SK-N-SH (cell line): ENCODE data around the gene KLHL26. TPM values are rescaled to one million over a fixed set of nuclear protein-coding genes. Genes with fewer than 3 reads are reported as not detected.

ENCODE experiments used
- CTCF ChIA-PET: fragments of 300-600, 350-600 bp; formaldehyde crosslinking; extraction: SDS; loops from one replicate; lab custom pipeline; 2021; lab: Yijun Ruan, JAX
- POLR2A ChIA-PET: fragments of 350-600 bp; sonication (Branson Sonifier 250); formaldehyde crosslinking; extraction: SDS; loops from one replicate; lab custom pipeline; 2020; ENCODE audit warnings: antibody characterized with exemption, inconsistent platforms; lab: Yijun Ruan, JAX
- DNase-seq: peaks from one replicate; pipeline ENCODE4 v3.0.0; 2012
- H2AFZ ChIP-seq: fragments of 200-600 bp; sonication (generic); 2 replicates; pipeline ENCODE4 v1.8.1; 2016; ENCODE audit warnings: antibody characterized with exemption, mild to moderate bottlenecking, low read depth
- H3F3A ChIP-seq: fragments of 200-600 bp; sonication (generic); replicated peaks from 2 replicates; pipeline ENCODE3; 2016; ENCODE audit warnings: antibody characterized with exemption, mild to moderate bottlenecking; ENCODE audit not compliant: insufficient read depth
- H3K27ac ChIP-seq, 2 experiments: fragments of 200-500 bp in 1 of 2; fragments of 200-600 bp in 1 of 2; sonication (Bioruptor generic) in 1 of 2; sonication (generic), shearing (Covaris generic) in 1 of 2; 2 replicates each; pipeline versions ENCODE4 v1.5.1 to v1.6.1; 2014 to 2016; ENCODE audit warnings: low read depth in 2 of 2, inconsistent platforms in 1 of 2, low read length in 1 of 2, mild to moderate bottlenecking in 1 of 2, mixed read lengths in 1 of 2
- H3K27me3 ChIP-seq: fragments of 200-600 bp; sonication (generic), shearing (Covaris generic); 2 replicates; pipeline ENCODE4 v1.6.1; 2016; ENCODE audit warnings: mixed run types; ENCODE audit not compliant: insufficient read depth
- H3K36me3 ChIP-seq, 2 experiments: fragments of 200-500 bp in 1 of 2; fragments of 200-600 bp in 1 of 2; sonication (Bioruptor generic) in 1 of 2; sonication (generic) in 1 of 2; replicated peaks in 1 of 2; 2 replicates each; pipeline versions ENCODE3 to v1.5.1; 2014 to 2016; ENCODE audit warnings: low read length in 1 of 2, mild to moderate bottlenecking in 1 of 2; ENCODE audit not compliant: insufficient read depth in 2 of 2, control insufficient read depth in 1 of 2
- H3K4me1 ChIP-seq, 2 experiments: fragments of 200-500 bp in 1 of 2; fragments of 200-600 bp in 1 of 2; sonication (Bioruptor generic) in 1 of 2; sonication (generic), shearing (Covaris generic) in 1 of 2; 2 replicates each; pipeline versions ENCODE4 v1.5.1 to v1.6.1; 2014 to 2016; ENCODE audit warnings: low read depth in 1 of 2, low read length in 1 of 2, mixed run types in 1 of 2; ENCODE audit not compliant: insufficient read depth in 2 of 2, control insufficient read depth in 1 of 2
- H3K4me2 ChIP-seq: fragments of 200-600 bp; sonication (generic), shearing (Covaris generic); 2 replicates; pipeline ENCODE4 v1.6.1; 2017; ENCODE audit warnings: mixed run types
- H3K4me3 ChIP-seq, 2 experiments: fragments of 200-500 bp in 1 of 2; fragments of 200-600 bp in 1 of 2; sonication (Bioruptor generic) in 1 of 2; sonication (generic), shearing (Covaris generic) in 1 of 2; 2 replicates each; pipeline versions ENCODE4 v1.5.1 to v1.8.1; 2014 to 2016; ENCODE audit warnings: low read depth in 2 of 2, inconsistent platforms in 1 of 2, low read length in 1 of 2, mild to moderate bottlenecking in 1 of 2, mixed read lengths in 1 of 2, moderate library complexity in 1 of 2
- H3K79me2 ChIP-seq: fragments of 200-600 bp; sonication (generic); 2 replicates; pipeline ENCODE4 v1.8.1; 2017; ENCODE audit warnings: mild to moderate bottlenecking; ENCODE audit not compliant: insufficient read depth
- H3K9ac ChIP-seq: fragments of 200-600 bp; sonication (generic); 2 replicates; pipeline ENCODE4 v1.6.1; 2017; ENCODE audit warnings: mixed run types
- H3K9me2 ChIP-seq: fragments of 200-600 bp; sonication (generic); 2 replicates; pipeline ENCODE4 v1.6.1; 2017; ENCODE audit warnings: mixed run types
- H3K9me3 ChIP-seq: fragments of 200-600 bp; sonication (generic); 2 replicates; pipeline ENCODE4 v1.6.1; 2017; ENCODE audit warnings: mixed run types, mild to moderate bottlenecking, moderate library complexity
- H4K20me1 ChIP-seq: fragments of 200-600 bp; sonication (generic); 2 replicates; pipeline ENCODE4 v1.6.1; 2017; ENCODE audit warnings: mild to moderate bottlenecking, mixed run types; ENCODE audit not compliant: insufficient read depth
- EP300 ChIP-seq, 2 experiments: IDR thresholded peaks; 2 replicates each; pipeline versions ENCODE4 v1.4.0 to v1.6.1; 2012; ENCODE audit warnings: borderline replicate concordance in 1 of 2, low read depth in 1 of 2, low read length in 1 of 2
- FOSL2 ChIP-seq: IDR thresholded peaks from 2 replicates; pipeline ENCODE4 v1.4.0; 2012; ENCODE audit warnings: low read depth, mild to moderate bottlenecking, moderate library complexity, borderline replicate concordance
- FOXJ3 ChIP-seq: sonication (generic); formaldehyde crosslinking; IDR thresholded peaks from 2 replicates; pipeline ENCODE4 v1.5.1; 2020; ENCODE audit warnings: mild to moderate bottlenecking, missing genetic modification reagents
- FOXM1 ChIP-seq: IDR thresholded peaks from 2 replicates; pipeline ENCODE4 v1.4.0; 2012; ENCODE audit warnings: low read depth, mild to moderate bottlenecking
- GATA2 ChIP-seq: sonication (generic); formaldehyde crosslinking; IDR thresholded peaks from 2 replicates; pipeline ENCODE4 v1.5.0; 2020; ENCODE audit warnings: mild to moderate bottlenecking, missing genetic modification reagents
- POLR2AphosphoS5 ChIP-seq: IDR thresholded peaks from 2 replicates; pipeline ENCODE4 v1.6.1; 2012; ENCODE audit warnings: low read depth, low read length
- RAD21 ChIP-seq: IDR thresholded peaks from 2 replicates; pipeline ENCODE4 v1.6.1; 2012; ENCODE audit warnings: mild to moderate bottlenecking, low read length
- SIN3A ChIP-seq: IDR thresholded peaks from 2 replicates; pipeline ENCODE4 v1.6.1; 2012; ENCODE audit warnings: low read depth, mild to moderate bottlenecking, low read length, moderate library complexity, borderline replicate concordance
- TEAD4 ChIP-seq: IDR thresholded peaks from 2 replicates; pipeline ENCODE4 v1.4.0; 2012; ENCODE audit warnings: mild to moderate bottlenecking, borderline replicate concordance; ENCODE audit not compliant: insufficient read depth
- WGBS: methylation state at CpG from one replicate; pipeline ENCODE4 v1.1.6; 2017; ENCODE audit warnings: low lambda C conversion rate; 5-methylcytosine and 5-hydroxymethylcytosine counted together
- polyA plus RNA-seq, 3 experiments: library from polyadenylated mRNA; depleted of rRNA; stranded (reverse); fragments of >200 nt; gene quantifications; 2 replicates each; pipeline ENCODE4 v1.2.3, GENCODE V29; 2012
- TF ChIP-seq, protein P1 (sequence below): IDR thresholded peaks from 2 replicates; pipeline ENCODE4 v1.6.1; 2012; ENCODE audit warnings: mild to moderate bottlenecking, low read depth, low read length, moderate library complexity
- TF ChIP-seq, protein P2 (sequence below): fragments of 200-600 bp; sonication (generic); IDR thresholded peaks from 2 replicates; pipeline ENCODE4 v1.6.1; 2017; ENCODE audit warnings: antibody characterized with exemption, mild to moderate bottlenecking, moderate library complexity
- TF ChIP-seq, protein P3 (sequence below): IDR thresholded peaks from 2 replicates; pipeline ENCODE4 v1.4.0; 2012; ENCODE audit warnings: low read depth, borderline replicate concordance
- TF ChIP-seq, protein P4 (sequence below): IDR thresholded peaks from 2 replicates; pipeline ENCODE4 v1.4.0; 2012; ENCODE audit warnings: low read depth

The KLHL26 gene
- polyA plus RNA-seq, 1 of the 3 experiments (the other 2 are of a cell fraction): 4.6 TPM

DNA sequence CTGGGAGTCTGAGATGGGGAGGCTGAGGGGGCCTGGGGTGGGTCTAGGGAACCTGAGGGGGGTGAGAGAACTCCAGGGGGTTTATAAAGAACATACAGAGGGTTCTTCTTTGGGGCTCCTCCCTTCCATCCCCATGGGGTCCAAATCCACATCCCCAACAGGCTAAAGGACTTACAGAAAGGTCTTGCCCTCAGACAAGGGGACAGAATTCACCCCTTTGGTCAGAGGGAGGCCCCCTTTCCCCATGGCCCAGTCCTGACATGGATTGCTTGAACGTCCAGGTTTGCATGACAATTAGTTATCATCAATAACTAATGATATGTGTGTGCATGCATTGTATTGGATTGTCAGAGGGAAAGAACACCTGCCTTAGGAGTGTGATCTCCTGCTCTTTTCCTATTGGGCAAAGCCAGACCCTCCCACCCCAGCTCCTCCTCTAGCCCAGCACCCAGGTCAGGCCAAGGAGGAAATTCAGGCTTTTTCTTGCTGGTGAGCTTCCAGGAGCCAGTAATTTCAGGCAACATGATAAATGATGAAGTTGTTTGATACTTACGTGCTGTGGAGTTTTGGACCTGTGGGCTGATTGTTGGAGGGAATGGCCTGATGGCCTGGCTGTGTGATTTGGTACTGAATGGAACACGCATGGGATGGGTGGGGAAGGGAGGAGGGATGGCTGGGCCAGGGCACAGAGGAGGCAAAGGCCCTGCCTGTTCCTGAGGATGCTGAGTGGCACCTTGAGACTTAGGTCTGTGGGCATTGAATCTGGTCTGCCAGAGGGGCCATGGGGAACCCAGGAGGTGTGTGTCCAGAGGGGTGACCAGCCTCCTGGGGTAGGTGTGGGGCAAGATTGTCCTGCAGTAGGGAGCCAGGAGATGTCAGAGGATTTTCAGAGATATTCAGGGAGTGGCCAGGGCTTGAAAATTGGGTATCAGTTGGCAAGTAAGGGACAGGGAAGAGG lies 1.1 kb downstream of the KLHL26 start:
- TF ChIP-seq, protein P1, sequence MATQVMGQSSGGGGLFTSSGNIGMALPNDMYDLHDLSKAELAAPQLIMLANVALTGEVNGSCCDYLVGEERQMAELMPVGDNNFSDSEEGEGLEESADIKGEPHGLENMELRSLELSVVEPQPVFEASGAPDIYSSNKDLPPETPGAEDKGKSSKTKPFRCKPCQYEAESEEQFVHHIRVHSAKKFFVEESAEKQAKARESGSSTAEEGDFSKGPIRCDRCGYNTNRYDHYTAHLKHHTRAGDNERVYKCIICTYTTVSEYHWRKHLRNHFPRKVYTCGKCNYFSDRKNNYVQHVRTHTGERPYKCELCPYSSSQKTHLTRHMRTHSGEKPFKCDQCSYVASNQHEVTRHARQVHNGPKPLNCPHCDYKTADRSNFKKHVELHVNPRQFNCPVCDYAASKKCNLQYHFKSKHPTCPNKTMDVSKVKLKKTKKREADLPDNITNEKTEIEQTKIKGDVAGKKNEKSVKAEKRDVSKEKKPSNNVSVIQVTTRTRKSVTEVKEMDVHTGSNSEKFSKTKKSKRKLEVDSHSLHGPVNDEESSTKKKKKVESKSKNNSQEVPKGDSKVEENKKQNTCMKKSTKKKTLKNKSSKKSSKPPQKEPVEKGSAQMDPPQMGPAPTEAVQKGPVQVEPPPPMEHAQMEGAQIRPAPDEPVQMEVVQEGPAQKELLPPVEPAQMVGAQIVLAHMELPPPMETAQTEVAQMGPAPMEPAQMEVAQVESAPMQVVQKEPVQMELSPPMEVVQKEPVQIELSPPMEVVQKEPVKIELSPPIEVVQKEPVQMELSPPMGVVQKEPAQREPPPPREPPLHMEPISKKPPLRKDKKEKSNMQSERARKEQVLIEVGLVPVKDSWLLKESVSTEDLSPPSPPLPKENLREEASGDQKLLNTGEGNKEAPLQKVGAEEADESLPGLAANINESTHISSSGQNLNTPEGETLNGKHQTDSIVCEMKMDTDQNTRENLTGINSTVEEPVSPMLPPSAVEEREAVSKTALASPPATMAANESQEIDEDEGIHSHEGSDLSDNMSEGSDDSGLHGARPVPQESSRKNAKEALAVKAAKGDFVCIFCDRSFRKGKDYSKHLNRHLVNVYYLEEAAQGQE: no peak
- TF ChIP-seq, protein P2, sequence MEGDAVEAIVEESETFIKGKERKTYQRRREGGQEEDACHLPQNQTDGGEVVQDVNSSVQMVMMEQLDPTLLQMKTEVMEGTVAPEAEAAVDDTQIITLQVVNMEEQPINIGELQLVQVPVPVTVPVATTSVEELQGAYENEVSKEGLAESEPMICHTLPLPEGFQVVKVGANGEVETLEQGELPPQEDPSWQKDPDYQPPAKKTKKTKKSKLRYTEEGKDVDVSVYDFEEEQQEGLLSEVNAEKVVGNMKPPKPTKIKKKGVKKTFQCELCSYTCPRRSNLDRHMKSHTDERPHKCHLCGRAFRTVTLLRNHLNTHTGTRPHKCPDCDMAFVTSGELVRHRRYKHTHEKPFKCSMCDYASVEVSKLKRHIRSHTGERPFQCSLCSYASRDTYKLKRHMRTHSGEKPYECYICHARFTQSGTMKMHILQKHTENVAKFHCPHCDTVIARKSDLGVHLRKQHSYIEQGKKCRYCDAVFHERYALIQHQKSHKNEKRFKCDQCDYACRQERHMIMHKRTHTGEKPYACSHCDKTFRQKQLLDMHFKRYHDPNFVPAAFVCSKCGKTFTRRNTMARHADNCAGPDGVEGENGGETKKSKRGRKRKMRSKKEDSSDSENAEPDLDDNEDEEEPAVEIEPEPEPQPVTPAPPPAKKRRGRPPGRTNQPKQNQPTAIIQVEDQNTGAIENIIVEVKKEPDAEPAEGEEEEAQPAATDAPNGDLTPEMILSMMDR: peak; percentile 22; the same call in 1 of the 2 replicates
- TF ChIP-seq TEAD4 (no peak), RAD21 (peak; percentile 50), EP300 (IDR thresholded peaks at IDR 0.05; ENCODE audit: borderline replicate concordance in 1 of 2, low read depth in 1 of 2, low read length in 1 of 2) (no peak)
- TF ChIP-seq, all 33 proteins: peak for 2
- no peaks in the 10 kb centered on the region for H4K20me1 ChIP-seq
- CTCF ChIA-PET: interaction anchor here (1.0 to 1.8 kb wide), 3 partner anchors 47 to 228 kb away, joined by 3 to 5 read pairs (median 5); no protein-coding TSS in a partner anchor
- no peaks in the 10 kb centered on the region for H3K27me3 ChIP-seq
- no peaks in the 10 kb centered on the region for H3K9me2 ChIP-seq
- H3K9me3 ChIP-seq: no peaks in the 10 kb centered on the region
- no peak overlapping the region for H2AFZ ChIP-seq
- no peak overlapping the region for H3K27ac ChIP-seq
- POLR2A ChIA-PET: no interaction called here
- peaks cover 0 to 21% of the 10 kb centered on the region in 2 experiments; a peak in 2 of 4 replicates for H3K4me1 ChIP-seq
- DNase-seq: no peak
- H3K4me3 ChIP-seq: peak overlapping the region; percentile 75 to 87
- H3K4me2 ChIP-seq: peak overlapping the region; percentile 99
- peaks cover 4% of the 10 kb centered on the region for H3F3A ChIP-seq
- peak overlapping the region; percentile 93 for H3K9ac ChIP-seq
- 73% methylated on average over 3 of the region's 3 CpGs for WGBS
- H3K79me2 ChIP-seq: peaks cover 42% of the 10 kb centered on the region
- H3K36me3 ChIP-seq: no peaks in the 10 kb centered on the region

DNA sequence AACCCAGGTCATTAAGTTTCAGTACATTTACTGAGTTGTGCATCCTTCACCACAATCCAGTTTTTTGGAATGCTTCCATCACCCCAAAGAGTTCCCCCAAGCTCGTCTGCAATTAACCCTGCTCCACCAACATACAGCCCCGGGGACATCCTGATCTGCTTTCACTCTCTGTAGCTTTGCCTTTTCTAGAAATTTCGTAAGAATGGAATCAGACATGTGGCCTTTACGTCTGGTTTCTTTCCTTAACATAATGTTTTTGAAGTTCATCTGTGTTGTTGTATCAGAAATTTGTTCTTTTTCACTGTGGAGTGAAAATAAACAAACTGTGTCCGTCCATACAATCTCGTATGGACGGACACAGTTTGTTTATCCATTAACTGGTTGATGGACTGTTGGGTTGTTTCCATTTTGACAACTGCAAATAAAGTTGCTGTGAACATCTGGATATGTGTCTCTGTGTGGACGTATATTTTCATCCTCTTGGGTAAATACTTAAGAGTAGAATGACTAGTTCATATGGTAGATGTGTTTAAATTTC lies 2.9 kb downstream of the KLHL26 start:
- Histone ChIP-seq H3F3A (peaks cover 4% of the 10 kb centered on the region), H3K4me3 (no peak overlapping the region), H3K27me3 (no peaks in the 10 kb centered on the region), H3K4me1 (peaks cover 0 to 15% of the 10 kb centered on the region in 2 experiments; a peak in 2 of 4 replicates), H4K20me1 (no peaks in the 10 kb centered on the region), H3K9ac (no peak overlapping the region), H3K36me3 (no peaks in the 10 kb centered on the region), H3K9me2 (no peaks in the 10 kb centered on the region), H2AFZ (no peak overlapping the region), H3K79me2 (peaks cover 55% of the 10 kb centered on the region), H3K4me2 (no peak overlapping the region), H3K9me3 (no peaks in the 10 kb centered on the region), H3K27ac (no peak overlapping the region)
- ChIA-PET CTCF (interaction anchor here (1.0 to 1.8 kb wide), 2 partner anchors 17 to 226 kb away, joined by 3 to 5 read pairs; no protein-coding TSS in a partner anchor), POLR2A (no interaction called here)
- no peak for DNase-seq
- TF ChIP-seq GATA2 (CRISPR knock-in tag): no peak
- TF ChIP-seq POLR2AphosphoS5: no peak
- TF ChIP-seq FOXJ3: no peak
- no peak for TF ChIP-seq EP300 (IDR thresholded peaks at IDR 0.05; ENCODE audit: borderline replicate concordance in 1 of 2, low read depth in 1 of 2, low read length in 1 of 2)
- TF ChIP-seq, protein P3, sequence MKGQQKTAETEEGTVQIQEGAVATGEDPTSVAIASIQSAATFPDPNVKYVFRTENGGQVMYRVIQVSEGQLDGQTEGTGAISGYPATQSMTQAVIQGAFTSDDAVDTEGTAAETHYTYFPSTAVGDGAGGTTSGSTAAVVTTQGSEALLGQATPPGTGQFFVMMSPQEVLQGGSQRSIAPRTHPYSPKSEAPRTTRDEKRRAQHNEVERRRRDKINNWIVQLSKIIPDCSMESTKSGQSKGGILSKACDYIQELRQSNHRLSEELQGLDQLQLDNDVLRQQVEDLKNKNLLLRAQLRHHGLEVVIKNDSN: no peak
- TF ChIP-seq FOXM1: no peak
- no peak for TF ChIP-seq SIN3A
- TF ChIP-seq FOSL2: no peak
- TF ChIP-seq, protein P4, sequence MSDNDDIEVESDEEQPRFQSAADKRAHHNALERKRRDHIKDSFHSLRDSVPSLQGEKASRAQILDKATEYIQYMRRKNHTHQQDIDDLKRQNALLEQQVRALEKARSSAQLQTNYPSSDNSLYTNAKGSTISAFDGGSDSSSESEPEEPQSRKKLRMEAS: no peak
- WGBS: 91% methylated on average over 8 of the region's 8 CpGs
